ENCODE data around the gene SYDE1. TPM values are rescaled to one million over a fixed set of nuclear protein-coding genes. Genes with fewer than 3 reads are reported as not detected.

SYDE1 gene
- total RNA-seq, 1 donor from 2014 or later = 0.53 TPM

GRCh38 chr19:15137777-15138176 is 30.6 kb downstream of the SYDE1 start:
- no peaks in the 10 kb centered on the region for H3K27me3 ChIP-seq (ENCODE audit: control insufficient read depth, insufficient read depth, low read length)
- FAIRE-seq (no peak), DNase-seq (ENCODE audit: low read depth) (peak; percentile 26)
- H3K36me3 ChIP-seq (ENCODE audit: control insufficient read depth, insufficient read depth, low read length) = no peaks in the 10 kb centered on the region
- H3K4me3 ChIP-seq (ENCODE audit: low read depth, low read length) = no peak overlapping the region
- TF ChIP-seq, protein P1, sequence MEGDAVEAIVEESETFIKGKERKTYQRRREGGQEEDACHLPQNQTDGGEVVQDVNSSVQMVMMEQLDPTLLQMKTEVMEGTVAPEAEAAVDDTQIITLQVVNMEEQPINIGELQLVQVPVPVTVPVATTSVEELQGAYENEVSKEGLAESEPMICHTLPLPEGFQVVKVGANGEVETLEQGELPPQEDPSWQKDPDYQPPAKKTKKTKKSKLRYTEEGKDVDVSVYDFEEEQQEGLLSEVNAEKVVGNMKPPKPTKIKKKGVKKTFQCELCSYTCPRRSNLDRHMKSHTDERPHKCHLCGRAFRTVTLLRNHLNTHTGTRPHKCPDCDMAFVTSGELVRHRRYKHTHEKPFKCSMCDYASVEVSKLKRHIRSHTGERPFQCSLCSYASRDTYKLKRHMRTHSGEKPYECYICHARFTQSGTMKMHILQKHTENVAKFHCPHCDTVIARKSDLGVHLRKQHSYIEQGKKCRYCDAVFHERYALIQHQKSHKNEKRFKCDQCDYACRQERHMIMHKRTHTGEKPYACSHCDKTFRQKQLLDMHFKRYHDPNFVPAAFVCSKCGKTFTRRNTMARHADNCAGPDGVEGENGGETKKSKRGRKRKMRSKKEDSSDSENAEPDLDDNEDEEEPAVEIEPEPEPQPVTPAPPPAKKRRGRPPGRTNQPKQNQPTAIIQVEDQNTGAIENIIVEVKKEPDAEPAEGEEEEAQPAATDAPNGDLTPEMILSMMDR (IDR thresholded peaks at IDR 0.05; ENCODE audit: insufficient read depth, low read length, severe bottlenecking) = no peak

- no peak overlapping the region for H3K4me3 ChIP-seq (ENCODE audit: low read depth, low read length)
- no peak for DNase-seq (ENCODE audit: low read depth)
- TF ChIP-seq, protein P1 (IDR thresholded peaks at IDR 0.05; ENCODE audit: insufficient read depth, low read length, severe bottlenecking) = no peak
- no peaks in the 10 kb centered on the region for H3K36me3 ChIP-seq (ENCODE audit: control insufficient read depth, insufficient read depth, low read length)
- H3K27me3 ChIP-seq (ENCODE audit: control insufficient read depth, insufficient read depth, low read length) = no peaks in the 10 kb centered on the region
- no peak for FAIRE-seq
Observed at GRCh38 chr19:15138427-15138826, 31.2 kb downstream of the SYDE1 start.

DNA sequence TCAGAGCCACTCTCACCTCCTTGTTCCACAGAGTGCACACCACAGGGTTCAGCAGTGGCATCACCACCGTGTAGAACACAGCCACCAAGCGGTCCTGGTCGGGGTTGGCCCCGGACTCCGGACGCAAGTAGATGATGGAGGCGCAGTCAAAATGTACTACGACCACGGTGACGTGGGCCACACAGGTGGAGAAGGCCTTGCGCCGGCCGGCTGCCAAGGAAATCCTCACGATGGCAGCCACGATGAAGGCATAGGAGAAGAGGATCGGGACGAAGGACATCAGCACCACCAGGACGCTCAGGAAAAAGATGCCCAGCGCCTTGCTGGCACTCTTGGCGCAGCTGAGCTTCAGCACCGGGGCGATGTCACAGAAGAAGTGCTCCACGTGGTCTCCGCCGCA is 33.9 kb downstream of the SYDE1 start:
- DNase-seq (ENCODE audit: low read depth) = no peak
- TF ChIP-seq, protein P1 (IDR thresholded peaks at IDR 0.05; ENCODE audit: insufficient read depth, low read length, severe bottlenecking) = no peak
- Histone ChIP-seq H3K4me3 (ENCODE audit: low read depth, low read length) (no peak overlapping the region), H3K27me3 (ENCODE audit: control insufficient read depth, insufficient read depth, low read length) (no peaks in the 10 kb centered on the region), H3K36me3 (ENCODE audit: control insufficient read depth, insufficient read depth, low read length) (no peaks in the 10 kb centered on the region)
- FAIRE-seq = no peak

DNA sequence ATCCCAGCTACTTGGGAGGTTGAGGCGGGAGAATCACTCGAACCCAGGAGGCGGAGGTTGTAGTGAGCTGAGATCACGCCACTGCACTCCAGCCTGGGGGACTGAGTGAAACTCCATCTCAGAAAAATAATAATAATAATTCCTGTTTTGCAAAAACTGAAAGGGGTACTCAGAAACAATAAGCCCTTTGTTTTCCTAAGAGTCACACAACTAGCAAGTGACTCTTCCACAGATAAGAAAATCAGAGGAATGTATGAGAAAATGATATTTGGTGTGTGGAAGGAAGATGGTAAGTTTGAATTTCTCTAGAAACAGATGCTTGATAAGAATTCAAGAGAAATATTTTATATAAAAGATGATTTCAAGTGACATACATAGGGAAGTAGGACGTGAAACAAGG is 35.1 kb downstream of the SYDE1 start:
- DNase-seq (ENCODE audit: low read depth) (no peak), FAIRE-seq (no peak)
- H3K27me3 ChIP-seq (ENCODE audit: control insufficient read depth, insufficient read depth, low read length) = no peaks in the 10 kb centered on the region
- TF ChIP-seq, protein P1 (IDR thresholded peaks at IDR 0.05; ENCODE audit: insufficient read depth, low read length, severe bottlenecking) = no peak
- H3K36me3 ChIP-seq (ENCODE audit: control insufficient read depth, insufficient read depth, low read length) = no peaks in the 10 kb centered on the region
- no peak overlapping the region for H3K4me3 ChIP-seq (ENCODE audit: low read depth, low read length)

DNA sequence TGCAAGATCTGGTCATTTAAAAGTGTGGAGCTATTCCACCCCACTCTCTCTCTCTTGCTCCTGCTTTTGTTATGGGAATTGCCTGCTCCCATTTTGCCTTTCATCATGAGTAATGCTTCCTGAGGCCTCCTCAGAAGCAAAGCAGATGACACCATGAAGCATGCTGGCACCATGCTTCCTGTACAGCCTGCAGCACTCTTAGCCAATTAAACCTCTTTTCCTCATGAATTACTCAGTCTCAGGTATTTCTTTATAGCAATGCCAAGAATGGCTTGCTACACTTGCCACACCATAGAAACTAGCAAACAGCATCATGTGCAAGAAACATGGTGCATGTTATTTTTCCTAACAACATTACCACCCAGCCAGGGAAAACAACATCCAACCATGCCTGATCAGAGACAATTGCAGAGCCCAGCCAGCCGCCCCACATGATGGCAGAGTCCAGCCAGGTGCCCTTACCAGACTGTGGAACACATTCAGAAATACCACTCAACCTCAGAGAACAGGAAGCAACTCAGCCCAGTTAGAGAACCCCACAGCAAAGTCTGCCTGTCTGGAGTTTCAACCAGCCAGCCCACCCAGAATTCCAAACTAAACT is 36.9 kb downstream of the SYDE1 start:
- Histone ChIP-seq H3K36me3 (ENCODE audit: control insufficient read depth, insufficient read depth, low read length) (no peaks in the 10 kb centered on the region), H3K27me3 (ENCODE audit: control insufficient read depth, insufficient read depth, low read length) (no peaks in the 10 kb centered on the region), H3K4me3 (ENCODE audit: low read depth, low read length) (no peak overlapping the region)
- peak; percentile 89 for DNase-seq (ENCODE audit: low read depth)
- FAIRE-seq = peak; percentile 81
- TF ChIP-seq, protein P1 (IDR thresholded peaks at IDR 0.05; ENCODE audit: insufficient read depth, low read length, severe bottlenecking) = no peak

DNA sequence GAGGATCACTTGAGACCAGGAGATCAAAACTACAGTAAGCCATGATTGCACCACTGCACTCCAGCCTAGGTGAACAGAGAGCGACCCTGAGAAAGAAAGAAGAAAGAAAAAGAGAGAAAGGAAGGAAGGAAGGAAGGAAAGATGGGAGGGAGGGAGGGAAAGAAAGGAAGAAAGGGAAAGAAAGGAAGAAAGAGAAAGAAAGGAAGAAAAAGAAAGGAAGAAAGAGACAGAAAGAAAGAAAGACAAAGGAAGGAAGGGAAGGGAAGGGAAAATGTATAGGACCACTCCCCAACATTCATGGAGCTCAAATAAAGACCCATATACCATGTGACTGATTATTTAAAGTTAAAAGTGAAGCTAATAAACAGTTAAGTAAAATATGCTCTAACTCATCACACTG is 39.9 kb downstream of the SYDE1 start:
- FAIRE-seq (no peak), DNase-seq (ENCODE audit: low read depth) (no peak)
- TF ChIP-seq, protein P1 (IDR thresholded peaks at IDR 0.05; ENCODE audit: insufficient read depth, low read length, severe bottlenecking) = no peak
- Histone ChIP-seq H3K36me3 (ENCODE audit: control insufficient read depth, insufficient read depth, low read length) (no peaks in the 10 kb centered on the region), H3K27me3 (ENCODE audit: control insufficient read depth, insufficient read depth, low read length) (no peaks in the 10 kb centered on the region), H3K4me3 (ENCODE audit: low read depth, low read length) (no peak overlapping the region)

Data from bronchial epithelial cell (primary cell).